ENCODE data around the gene DUSP15.

The DUSP15 gene

DNA sequence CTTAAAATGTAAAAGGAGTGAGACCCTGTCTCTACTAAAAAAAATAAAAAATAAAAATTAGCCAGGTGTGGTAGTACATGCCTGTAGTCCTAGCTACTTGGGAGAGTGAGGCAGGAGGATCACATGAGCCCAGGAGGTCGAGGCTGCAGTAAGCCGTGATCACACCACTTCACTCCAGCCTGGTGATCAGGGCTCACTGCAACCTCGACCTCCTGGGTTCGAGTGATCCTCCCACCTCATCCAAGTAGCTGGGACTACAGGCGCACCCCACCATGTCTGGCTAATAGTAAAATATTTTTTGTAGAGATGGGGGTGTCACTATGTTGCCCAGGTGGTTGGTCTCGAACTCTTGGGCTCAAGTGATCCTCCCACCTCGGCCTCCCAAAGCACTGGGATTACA is 16.8 kb downstream of the DUSP15 start:
- no peaks in the 10 kb centered on the region for H3K36me3 ChIP-seq (ENCODE audit: control insufficient read depth, insufficient read depth, low read length)
- H3K27me3 ChIP-seq (ENCODE audit: control insufficient read depth, insufficient read depth, low read length) = peaks cover 36% of the 10 kb centered on the region
- H3K4me3 ChIP-seq (ENCODE audit: low read length) = no peak overlapping the region

DNA sequence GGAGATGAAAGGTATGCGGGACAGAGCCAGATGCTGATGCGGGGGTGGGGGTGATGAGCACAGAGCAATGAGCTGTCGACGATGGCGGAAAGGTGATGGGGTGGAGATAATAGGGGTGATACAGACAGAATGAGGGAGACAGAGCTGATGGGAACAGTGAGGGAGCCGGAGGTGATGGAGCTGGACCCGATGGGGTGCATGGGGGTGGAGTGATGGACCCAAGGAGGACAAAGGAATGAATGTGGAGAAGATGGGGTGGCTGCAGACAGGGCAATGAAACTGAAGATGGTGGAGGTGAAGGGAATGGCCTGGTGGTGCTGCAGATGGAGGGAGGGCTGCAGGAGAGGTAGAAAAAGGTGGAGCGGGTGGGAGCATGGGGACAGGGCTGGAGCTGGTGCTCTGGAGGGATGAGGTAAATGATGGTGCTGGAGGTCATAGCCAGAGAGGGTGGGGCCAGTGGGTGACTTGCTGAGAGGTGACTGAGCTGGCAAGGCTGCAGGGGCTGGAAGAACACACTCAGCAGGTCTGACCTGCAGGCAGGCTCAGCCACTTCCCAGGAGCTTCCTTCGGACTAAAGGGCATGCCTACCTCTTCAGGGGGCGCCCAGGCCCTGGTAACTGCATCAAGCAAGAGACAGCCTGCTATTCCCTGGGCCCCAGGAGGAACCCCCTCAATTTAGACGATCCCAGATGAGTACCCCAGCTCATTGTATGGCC is 18.9 kb downstream of the DUSP15 start:
- Histone ChIP-seq H3K4me3 (ENCODE audit: low read length) (no peak overlapping the region), H3K4me1 (ENCODE audit: control insufficient read depth, insufficient read depth, low read length) (peaks cover 5% of the 10 kb centered on the region), H3K36me3 (ENCODE audit: control insufficient read depth, insufficient read depth, low read length) (no peaks in the 10 kb centered on the region)

More for the DNA sequence above, 16.8 kb downstream of the DUSP15 start:
- no peaks in the 10 kb centered on the region for H3K9me3 ChIP-seq (ENCODE audit: control insufficient read depth, low read length)
- no peak overlapping the region for H3K9ac ChIP-seq (ENCODE audit: low read length)
- H3K4me1 ChIP-seq (ENCODE audit: control insufficient read depth, insufficient read depth, low read length) = peaks cover 5% of the 10 kb centered on the region

DNA sequence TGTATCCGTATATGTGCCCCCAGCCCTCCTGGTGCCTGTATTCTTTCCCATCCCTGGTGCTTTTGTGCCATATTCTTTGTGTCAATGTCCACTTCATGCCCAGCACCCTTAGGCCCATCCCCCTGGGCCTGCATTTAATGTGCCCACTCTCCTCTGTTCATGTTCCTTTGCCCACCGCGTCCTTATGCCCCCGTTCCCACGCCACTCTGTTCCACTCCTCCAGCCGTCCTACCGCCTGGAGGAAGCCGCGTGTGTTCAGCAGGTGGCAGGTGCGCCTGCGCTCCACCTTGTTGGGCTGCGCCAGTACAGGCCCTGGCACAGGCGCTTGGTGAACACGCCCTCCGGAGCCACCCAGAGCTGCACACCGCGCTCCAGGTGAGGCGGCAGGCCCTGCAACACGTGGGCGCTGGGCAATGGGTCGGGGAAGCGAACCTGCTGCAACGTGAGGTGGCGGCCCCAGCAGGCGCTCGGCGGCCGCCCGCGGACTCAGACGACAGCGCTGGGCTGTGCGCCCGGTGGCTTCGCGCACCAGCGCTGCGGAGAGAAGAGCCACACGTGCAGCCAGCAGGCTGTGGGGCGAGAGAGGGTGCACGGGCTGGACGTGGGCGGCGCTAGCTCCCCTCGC is 20.9 kb downstream of the DUSP15 start:
- Histone ChIP-seq H3K4me3 (ENCODE audit: low read length) (no peak overlapping the region), H3K9ac (ENCODE audit: low read length) (no peak overlapping the region), H3K27me3 (ENCODE audit: control insufficient read depth, insufficient read depth, low read length) (peaks cover 26% of the 10 kb centered on the region)

More for the DNA sequence above, 18.9 kb downstream of the DUSP15 start:
- Histone ChIP-seq H3K9ac (ENCODE audit: low read length) (no peak overlapping the region), H3K9me3 (ENCODE audit: control insufficient read depth, low read length) (no peaks in the 10 kb centered on the region), H3K27me3 (ENCODE audit: control insufficient read depth, insufficient read depth, low read length) (peaks cover 30% of the 10 kb centered on the region)

GRCh38 chr20:31848088-31848999 is 22.0 kb downstream of the DUSP15 start:
- H3K36me3 ChIP-seq (ENCODE audit: control insufficient read depth, insufficient read depth, low read length) = no peaks in the 10 kb centered on the region
- H3K27me3 ChIP-seq (ENCODE audit: control insufficient read depth, insufficient read depth, low read length) = peaks cover 22% of the 10 kb centered on the region
- H3K9ac ChIP-seq (ENCODE audit: low read length) = no peak overlapping the region

More for the DNA sequence above, 20.9 kb downstream of the DUSP15 start:
- H3K4me1 ChIP-seq (ENCODE audit: control insufficient read depth, insufficient read depth, low read length) = peaks cover 5% of the 10 kb centered on the region
- no peaks in the 10 kb centered on the region for H3K36me3 ChIP-seq (ENCODE audit: control insufficient read depth, insufficient read depth, low read length)
- no peaks in the 10 kb centered on the region for H3K9me3 ChIP-seq (ENCODE audit: control insufficient read depth, low read length)

GRCh38 chr20:31846793-31847138 is 23.6 kb downstream of the DUSP15 start:
- Histone ChIP-seq H3K9me3 (ENCODE audit: control insufficient read depth, low read length) (no peaks in the 10 kb centered on the region), H3K27me3 (ENCODE audit: control insufficient read depth, insufficient read depth, low read length) (peaks cover 22% of the 10 kb centered on the region), H3K4me1 (ENCODE audit: control insufficient read depth, insufficient read depth, low read length) (peaks cover 5% of the 10 kb centered on the region), H3K36me3 (ENCODE audit: control insufficient read depth, insufficient read depth, low read length) (no peaks in the 10 kb centered on the region), H3K9ac (ENCODE audit: low read length) (no peak overlapping the region), H3K4me3 (ENCODE audit: low read length) (no peak overlapping the region)

More at GRCh38 chr20:31848088-31848999, 22.0 kb downstream of the DUSP15 start:
- Histone ChIP-seq H3K4me3 (ENCODE audit: low read length) (no peak overlapping the region), H3K9me3 (ENCODE audit: control insufficient read depth, low read length) (no peaks in the 10 kb centered on the region), H3K4me1 (ENCODE audit: control insufficient read depth, insufficient read depth, low read length) (peaks cover 5% of the 10 kb centered on the region)

- Histone ChIP-seq H3K36me3 (ENCODE audit: control insufficient read depth, insufficient read depth, low read length) (no peaks in the 10 kb centered on the region), H3K4me1 (ENCODE audit: control insufficient read depth, insufficient read depth, low read length) (peaks cover 5% of the 10 kb centered on the region), H3K9me3 (ENCODE audit: control insufficient read depth, low read length) (no peaks in the 10 kb centered on the region), H3K27me3 (ENCODE audit: control insufficient read depth, insufficient read depth, low read length) (peaks cover 8% of the 10 kb centered on the region), H3K9ac (ENCODE audit: low read length) (no peak within 1 kb of the TSS), H3K4me3 (ENCODE audit: low read length) (no peak within 1 kb of the TSS)
These were observed 24.9 kb downstream of the DUSP15 start, which contains the start of gene FOXS1 for GRCh38 chr20:31845300-31845863. Gene FOXS1, minus strand, starts transcription at chr20:31845604. Its CDS starts 62 bp downstream, at chr20:31845542.

DNA sequence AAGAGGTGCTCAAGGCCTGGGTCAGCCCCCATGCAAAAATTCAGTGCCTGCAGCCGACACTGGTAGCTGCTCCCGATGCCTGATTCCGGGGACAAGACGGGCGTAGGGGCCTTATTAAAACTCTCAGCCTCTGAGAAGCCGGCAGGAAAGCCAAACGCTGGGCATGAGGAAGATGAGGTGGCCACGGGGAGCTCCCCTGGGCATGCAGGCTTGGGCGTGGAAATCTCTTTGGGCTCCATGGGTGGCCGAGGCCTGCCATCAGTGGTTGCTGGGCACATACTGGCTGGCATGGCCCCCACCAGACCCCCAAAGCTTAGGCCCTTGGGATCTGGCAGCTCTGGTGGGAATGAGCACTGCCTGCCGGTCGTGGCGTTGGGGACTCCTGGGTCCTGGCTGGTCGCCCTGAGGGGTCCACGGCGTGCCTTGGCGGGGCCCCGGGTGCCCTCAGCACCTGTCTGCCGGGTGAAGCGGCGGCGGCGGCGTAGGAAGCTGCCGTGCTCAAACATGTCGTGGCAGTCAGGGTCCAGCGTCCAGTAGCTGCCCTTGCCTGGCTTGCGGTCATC is 25.5 kb downstream of the DUSP15 start:
- Histone ChIP-seq H3K9me3 (ENCODE audit: control insufficient read depth, low read length) (no peaks in the 10 kb centered on the region), H3K4me3 (ENCODE audit: low read length) (no peak overlapping the region), H3K9ac (ENCODE audit: low read length) (no peak overlapping the region), H3K27me3 (ENCODE audit: control insufficient read depth, insufficient read depth, low read length) (peaks cover 5% of the 10 kb centered on the region), H3K36me3 (ENCODE audit: control insufficient read depth, insufficient read depth, low read length) (no peaks in the 10 kb centered on the region), H3K4me1 (ENCODE audit: control insufficient read depth, insufficient read depth, low read length) (peaks cover 5% of the 10 kb centered on the region)

DNA sequence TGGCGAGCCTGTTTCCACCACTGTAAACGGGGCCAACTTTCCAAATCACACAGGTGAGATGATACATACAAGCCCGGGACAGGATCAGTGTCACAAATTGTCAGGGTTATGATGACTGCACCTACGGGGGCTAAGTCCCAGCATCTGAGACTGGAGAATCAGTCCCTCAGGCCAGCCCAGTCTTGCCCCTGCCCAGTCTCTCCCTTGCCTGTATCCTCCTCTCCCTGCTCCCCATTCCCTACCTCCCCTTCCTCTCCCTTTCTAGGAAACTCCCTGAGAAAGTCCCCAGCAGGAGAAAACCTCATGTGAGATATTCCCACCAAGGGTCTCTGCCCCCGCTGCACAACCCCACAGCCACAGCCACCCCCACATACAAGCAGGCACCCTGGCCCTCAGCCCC is 26.4 kb downstream of the DUSP15 start:
- Histone ChIP-seq H3K4me3 (ENCODE audit: low read length) (no peak overlapping the region), H3K4me1 (ENCODE audit: control insufficient read depth, insufficient read depth, low read length) (no peaks in the 10 kb centered on the region), H3K9ac (ENCODE audit: low read length) (no peak overlapping the region)

DNA sequence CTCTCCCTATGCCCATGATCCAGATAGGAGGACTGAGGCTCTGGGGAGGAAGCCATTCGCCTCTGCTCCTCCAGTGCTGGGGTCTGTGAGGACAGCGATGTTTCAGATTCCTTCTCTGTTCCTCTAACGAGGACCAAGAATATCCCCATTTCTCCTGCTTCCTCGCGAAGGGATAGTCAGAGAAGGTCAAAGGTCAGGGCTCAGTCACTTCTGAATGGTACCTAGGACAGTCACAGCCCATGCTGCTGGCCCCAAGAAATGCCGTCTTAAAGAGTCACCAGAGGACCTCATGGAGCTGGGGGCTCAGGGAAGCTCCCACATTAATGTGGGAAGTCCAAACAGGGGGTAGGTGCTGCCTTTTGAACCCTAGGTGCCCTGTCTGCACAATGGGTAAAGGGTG is 27.0 kb downstream of the DUSP15 start:
- no peaks in the 10 kb centered on the region for H3K9me3 ChIP-seq (ENCODE audit: control insufficient read depth, low read length)
- no peaks in the 10 kb centered on the region for H3K27me3 ChIP-seq (ENCODE audit: control insufficient read depth, insufficient read depth, low read length)
- H3K4me1 ChIP-seq (ENCODE audit: control insufficient read depth, insufficient read depth, low read length) = no peaks in the 10 kb centered on the region
- H3K36me3 ChIP-seq (ENCODE audit: control insufficient read depth, insufficient read depth, low read length) = no peaks in the 10 kb centered on the region
- no peak overlapping the region for H3K4me3 ChIP-seq (ENCODE audit: low read length)
- no peak overlapping the region for H3K9ac ChIP-seq (ENCODE audit: low read length)

More for the DNA sequence above, 26.4 kb downstream of the DUSP15 start:
- Histone ChIP-seq H3K36me3 (ENCODE audit: control insufficient read depth, insufficient read depth, low read length) (no peaks in the 10 kb centered on the region), H3K9me3 (ENCODE audit: control insufficient read depth, low read length) (no peaks in the 10 kb centered on the region), H3K27me3 (ENCODE audit: control insufficient read depth, insufficient read depth, low read length) (no peaks in the 10 kb centered on the region)

- H3K9me3 ChIP-seq (ENCODE audit: control insufficient read depth, low read length) = no peaks in the 10 kb centered on the region
- no peaks in the 10 kb centered on the region for H3K27me3 ChIP-seq (ENCODE audit: control insufficient read depth, insufficient read depth, low read length)
- no peaks in the 10 kb centered on the region for H3K4me1 ChIP-seq (ENCODE audit: control insufficient read depth, insufficient read depth, low read length)
- H3K4me3 ChIP-seq (ENCODE audit: low read length) = no peak overlapping the region
- no peaks in the 10 kb centered on the region for H3K36me3 ChIP-seq (ENCODE audit: control insufficient read depth, insufficient read depth, low read length)
- no peak overlapping the region for H3K9ac ChIP-seq (ENCODE audit: low read length)
These were observed 27.7 kb downstream of the DUSP15 start for GRCh38 chr20:31842471-31843157.

GRCh38 chr20:31841928-31842327 is 28.4 kb downstream of the DUSP15 start:
- Histone ChIP-seq H3K4me1 (ENCODE audit: control insufficient read depth, insufficient read depth, low read length) (no peaks in the 10 kb centered on the region), H3K9ac (ENCODE audit: low read length) (no peak overlapping the region), H3K4me3 (ENCODE audit: low read length) (no peak overlapping the region)

More at GRCh38 chr20:31841928-31842327, 28.4 kb downstream of the DUSP15 start:
- Histone ChIP-seq H3K27me3 (ENCODE audit: control insufficient read depth, insufficient read depth, low read length) (no peaks in the 10 kb centered on the region), H3K9me3 (ENCODE audit: control insufficient read depth, low read length) (no peaks in the 10 kb centered on the region), H3K36me3 (ENCODE audit: control insufficient read depth, insufficient read depth, low read length) (no peaks in the 10 kb centered on the region)

All from mucosa of stomach (tissue), 1 donor.